ENCODE measurements around the gene KL. TPM values are rescaled to one million over a fixed set of nuclear protein-coding genes. Genes with fewer than 3 reads are reported as not detected.

Gene KL
- total and polyA plus RNA-seq, 10 of the 15 experiments (the other 5 are each of a cell fraction or from before 2014, with no cell fraction given) = 0.08 to 2.1 (median 1.4) TPM

GRCh38 chr13:32983058-32983457, 33.2 kb upstream of the KL start:
- FAIRE-seq (no peak), DNase-seq (ENCODE audit: low read depth, low spot score) (no peak), ATAC-seq (no peak)
- 41% methylated on average over 3 of the region's 3 CpGs for WGBS (ENCODE audit: insufficient coverage, insufficient replicate concordance, low lambda C conversion rate, missing lambda C conversion rate)
- Histone ChIP-seq H4K20me1 (ENCODE audit: control insufficient read depth, insufficient read depth) (no peaks in the 10 kb centered on the region), H3K4me2 (ENCODE audit: control insufficient read depth, insufficient read depth) (no peak overlapping the region), H3K4me1 (ENCODE audit: control insufficient read depth, insufficient read depth, low read length) (no peaks in the 10 kb centered on the region), H3K27me3 (replicated peaks in 1 of 2; ENCODE audit: control insufficient read depth in 2 of 2, insufficient read depth in 2 of 2, low read length in 1 of 2) (no peaks in the 10 kb centered on the region), H3K27ac (ENCODE audit: control insufficient read depth, insufficient read depth) (no peak overlapping the region), H3K9me3 (replicated peaks; ENCODE audit: control insufficient read depth, insufficient read depth, low read length) (no peaks in the 10 kb centered on the region; the same call in 2 of the 3 replicates), H3K36me3 (ENCODE audit: control insufficient read depth in 2 of 2, insufficient read depth in 2 of 2, low read length in 1 of 2) (no peaks in the 10 kb centered on the region; a peak in 1 of 4 replicates), H2AFZ (ENCODE audit: control insufficient read depth, low read depth, low read length) (no peak overlapping the region), H3K9ac (ENCODE audit: control insufficient read depth, insufficient read depth, low read length) (no peak overlapping the region), H3K4me3 (no peak overlapping the region), H3K79me2 (ENCODE audit: control insufficient read depth, insufficient read depth, low read length) (no peaks in the 10 kb centered on the region)
- in situ Hi-C loops (cut with MboI) (no loop called here), intact Hi-C loops (cut with micrococcal nuclease; ENCODE audit: unreplicated experiment) (no loop called here)
- POLR2A ChIA-PET = no interaction called here
- CTCF ChIA-PET = no interaction called here
- no TSS peak for BruUV-seq (replicated peaks)
- RAD21 ChIA-PET (ENCODE audit: unreplicated experiment) = no interaction called here
- SMC1A ChIA-PET (ENCODE audit: uncharacterized antibody, unreplicated experiment) = no interaction called here
- TF ChIP-seq CHD4 (IDR thresholded peaks at IDR 0.05) (no peak), ZBED1 (IDR thresholded peaks at IDR 0.05; ENCODE audit: borderline replicate concordance) (no peak), ZBTB4 (CRISPR knock-in tag; IDR thresholded peaks at IDR 0.05) (no peak), YBX1 (IDR thresholded peaks at IDR 0.05) (no peak)
- TF ChIP-seq, protein P1, sequence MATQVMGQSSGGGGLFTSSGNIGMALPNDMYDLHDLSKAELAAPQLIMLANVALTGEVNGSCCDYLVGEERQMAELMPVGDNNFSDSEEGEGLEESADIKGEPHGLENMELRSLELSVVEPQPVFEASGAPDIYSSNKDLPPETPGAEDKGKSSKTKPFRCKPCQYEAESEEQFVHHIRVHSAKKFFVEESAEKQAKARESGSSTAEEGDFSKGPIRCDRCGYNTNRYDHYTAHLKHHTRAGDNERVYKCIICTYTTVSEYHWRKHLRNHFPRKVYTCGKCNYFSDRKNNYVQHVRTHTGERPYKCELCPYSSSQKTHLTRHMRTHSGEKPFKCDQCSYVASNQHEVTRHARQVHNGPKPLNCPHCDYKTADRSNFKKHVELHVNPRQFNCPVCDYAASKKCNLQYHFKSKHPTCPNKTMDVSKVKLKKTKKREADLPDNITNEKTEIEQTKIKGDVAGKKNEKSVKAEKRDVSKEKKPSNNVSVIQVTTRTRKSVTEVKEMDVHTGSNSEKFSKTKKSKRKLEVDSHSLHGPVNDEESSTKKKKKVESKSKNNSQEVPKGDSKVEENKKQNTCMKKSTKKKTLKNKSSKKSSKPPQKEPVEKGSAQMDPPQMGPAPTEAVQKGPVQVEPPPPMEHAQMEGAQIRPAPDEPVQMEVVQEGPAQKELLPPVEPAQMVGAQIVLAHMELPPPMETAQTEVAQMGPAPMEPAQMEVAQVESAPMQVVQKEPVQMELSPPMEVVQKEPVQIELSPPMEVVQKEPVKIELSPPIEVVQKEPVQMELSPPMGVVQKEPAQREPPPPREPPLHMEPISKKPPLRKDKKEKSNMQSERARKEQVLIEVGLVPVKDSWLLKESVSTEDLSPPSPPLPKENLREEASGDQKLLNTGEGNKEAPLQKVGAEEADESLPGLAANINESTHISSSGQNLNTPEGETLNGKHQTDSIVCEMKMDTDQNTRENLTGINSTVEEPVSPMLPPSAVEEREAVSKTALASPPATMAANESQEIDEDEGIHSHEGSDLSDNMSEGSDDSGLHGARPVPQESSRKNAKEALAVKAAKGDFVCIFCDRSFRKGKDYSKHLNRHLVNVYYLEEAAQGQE (IDR thresholded peaks at IDR 0.05; ENCODE audit: low read depth, low read length) = no peak
- TF ChIP-seq, protein P2, sequence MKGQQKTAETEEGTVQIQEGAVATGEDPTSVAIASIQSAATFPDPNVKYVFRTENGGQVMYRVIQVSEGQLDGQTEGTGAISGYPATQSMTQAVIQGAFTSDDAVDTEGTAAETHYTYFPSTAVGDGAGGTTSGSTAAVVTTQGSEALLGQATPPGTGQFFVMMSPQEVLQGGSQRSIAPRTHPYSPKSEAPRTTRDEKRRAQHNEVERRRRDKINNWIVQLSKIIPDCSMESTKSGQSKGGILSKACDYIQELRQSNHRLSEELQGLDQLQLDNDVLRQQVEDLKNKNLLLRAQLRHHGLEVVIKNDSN (IDR thresholded peaks at IDR 0.05; ENCODE audit: borderline replicate concordance, extremely low read length, insufficient read depth, low read depth, low read length) = no peak

All from GM12878 (cell line).